NCI-H2029 (cell line): ENCODE data around the gene TMEM185B.
A peak's percentile ranks its signal among the peaks of the same experiment; 100 is the strongest.
"Not testable (repeated sequence)": the region's sequence is repeated elsewhere in the genome, so short reads cannot be mapped to it uniquely, and the experiment has no call there.

ENCODE experiments used
- DNase-seq: peaks from one replicate; lab custom pipeline; 2025; lab: John Stamatoyannopoulos, UW

TMEM185B gene

GRCh38 chr2:120223034-120223912, at the start of gene TMEM185B:
Gene TMEM185B, minus strand, starts transcription at chr2:120223400. Its CDS starts 424 bp downstream, at chr2:120222976.
- peak; percentile 83 for DNase-seq

DNA sequence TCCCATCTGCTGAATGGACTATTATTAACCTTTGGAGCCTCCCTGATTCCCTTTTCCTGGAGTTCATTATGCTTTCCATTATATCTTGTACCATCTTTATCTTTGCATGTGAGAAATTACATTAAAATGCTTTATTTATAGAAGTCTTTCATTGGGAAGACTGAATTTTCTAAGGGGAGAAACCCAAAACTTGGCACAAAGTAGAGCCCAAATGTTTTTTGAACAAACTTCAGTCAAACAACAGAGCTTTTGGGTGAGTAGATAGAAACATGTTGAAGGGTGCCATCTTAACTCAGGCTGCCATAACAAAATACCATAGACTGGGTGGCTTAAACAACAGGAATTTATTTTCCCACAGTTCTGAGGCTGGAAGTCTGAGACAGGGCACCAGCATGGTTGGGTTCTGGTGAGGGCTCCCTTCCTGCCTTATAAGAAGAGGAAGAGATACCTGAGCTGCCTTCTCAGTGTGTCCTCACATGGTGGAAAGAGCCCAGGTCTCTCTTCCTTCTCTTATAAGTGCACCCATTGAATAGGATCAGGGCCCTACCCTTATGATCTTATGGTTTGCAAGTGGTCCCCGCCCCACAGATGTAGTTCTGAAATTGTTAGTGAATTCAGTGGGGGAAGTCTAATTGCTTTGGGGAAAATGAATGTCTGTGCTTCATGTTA, 48.6 kb upstream of the TMEM185B start:
- DNase-seq: no peak

- DNase-seq: no peak
Observed at GRCh38 chr2:120269816-120270215, 46.6 kb upstream of the TMEM185B start.

DNA sequence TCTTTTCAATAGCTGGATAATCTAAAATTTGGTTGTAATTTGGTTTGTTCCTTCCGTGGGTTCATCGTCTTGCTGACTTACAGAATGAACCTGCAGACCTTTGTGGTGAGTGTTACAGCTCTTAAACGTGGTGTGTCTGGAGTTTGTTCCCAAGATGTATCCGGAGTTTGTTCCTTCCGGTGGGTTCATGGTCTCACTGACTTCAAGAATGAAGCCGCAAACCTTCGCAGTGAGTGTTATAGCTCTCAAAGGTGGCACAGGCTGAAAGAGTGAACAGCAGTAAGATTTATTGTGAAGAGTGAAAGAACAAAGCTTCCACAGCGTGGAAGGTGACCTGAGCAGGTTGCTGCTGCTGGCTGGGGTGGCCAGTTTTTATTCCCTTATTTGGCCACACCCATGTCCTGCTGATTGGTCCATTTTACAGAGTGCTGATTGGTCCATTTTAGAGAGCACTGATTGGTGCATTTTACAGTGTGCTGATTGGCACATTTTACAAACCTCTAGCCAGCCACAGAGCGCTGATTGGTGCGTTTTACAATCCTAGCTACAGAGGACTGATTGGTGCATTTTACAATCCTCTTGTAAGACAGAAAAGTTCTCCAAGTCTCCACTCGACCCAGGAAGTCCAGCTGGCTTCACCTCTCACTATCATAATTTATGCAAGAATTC, 46.0 kb upstream of the TMEM185B start:
- no peak for DNase-seq

- DNase-seq: no peak
Observed at GRCh38 chr2:120267348-120267747, 44.1 kb upstream of the TMEM185B start.

DNA sequence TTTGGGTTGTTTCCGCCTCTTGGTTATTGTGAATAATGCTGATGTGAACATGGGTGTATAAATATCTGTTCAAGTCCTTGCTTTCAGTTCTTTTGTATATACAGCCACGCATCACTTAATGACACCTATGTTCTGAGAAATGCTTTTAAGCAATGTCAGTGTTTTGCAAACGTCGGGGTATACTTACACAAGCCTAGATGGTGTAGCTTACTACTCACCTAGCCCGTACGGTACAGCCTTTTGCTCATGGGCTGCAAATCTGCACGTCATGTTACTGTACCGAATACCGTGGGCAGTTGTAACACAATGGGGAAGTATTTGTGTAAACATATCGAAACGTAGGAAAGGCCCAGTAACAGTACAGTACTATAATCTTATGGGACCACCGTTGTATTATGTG, 41.8 kb upstream of the TMEM185B start:
- DNase-seq: no peak

- no peak for DNase-seq
Observed at GRCh38 chr2:120262761-120263428, 39.7 kb upstream of the TMEM185B start.

DNA sequence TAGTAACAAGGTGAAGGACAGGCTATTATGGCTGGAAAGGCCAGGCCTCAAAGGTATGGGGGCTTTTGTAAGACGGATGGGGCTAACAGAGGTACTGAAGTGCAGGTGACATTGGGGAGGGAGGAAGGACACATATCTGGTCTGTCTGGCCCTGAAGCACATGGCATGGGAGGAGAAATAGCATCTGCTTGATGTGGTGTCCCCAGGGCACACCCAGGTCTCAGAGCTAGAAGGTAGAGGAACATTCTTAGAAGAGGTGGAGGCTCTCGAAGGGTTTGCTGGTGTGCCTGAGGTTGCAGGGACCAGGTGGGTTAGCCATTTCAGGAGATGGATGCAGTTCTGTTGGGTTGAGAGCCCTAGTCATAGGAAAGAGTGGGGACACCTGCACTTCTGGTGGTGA, 39.0 kb upstream of the TMEM185B start:
- DNase-seq: no peak

- no peak for DNase-seq
Observed at GRCh38 chr2:120261387-120262006, 38.3 kb upstream of the TMEM185B start.

- DNase-seq: no peak
Observed at GRCh38 chr2:120260736-120261135, 37.5 kb upstream of the TMEM185B start.

DNA sequence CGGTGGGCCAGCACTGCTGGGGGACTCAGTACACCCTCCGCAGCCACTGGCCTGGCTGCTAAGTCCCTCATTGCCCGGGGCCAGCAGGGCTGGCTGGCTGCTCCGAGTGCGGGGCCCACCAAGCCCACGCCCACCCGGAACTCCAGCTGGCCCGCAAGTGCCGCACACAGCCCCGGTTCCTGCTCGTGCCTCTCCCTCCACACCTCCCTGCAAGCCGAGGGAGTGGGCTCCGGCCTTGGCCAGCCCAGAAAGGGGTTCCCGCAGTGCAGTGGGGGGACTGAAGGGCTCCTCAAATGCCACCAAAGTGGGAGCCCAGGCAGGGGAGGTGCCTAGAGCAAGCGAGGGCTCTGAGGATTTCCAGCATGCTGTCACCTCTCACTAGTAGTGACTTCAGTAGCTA, 36.7 kb upstream of the TMEM185B start:
- not testable (repeated sequence) for DNase-seq

DNA sequence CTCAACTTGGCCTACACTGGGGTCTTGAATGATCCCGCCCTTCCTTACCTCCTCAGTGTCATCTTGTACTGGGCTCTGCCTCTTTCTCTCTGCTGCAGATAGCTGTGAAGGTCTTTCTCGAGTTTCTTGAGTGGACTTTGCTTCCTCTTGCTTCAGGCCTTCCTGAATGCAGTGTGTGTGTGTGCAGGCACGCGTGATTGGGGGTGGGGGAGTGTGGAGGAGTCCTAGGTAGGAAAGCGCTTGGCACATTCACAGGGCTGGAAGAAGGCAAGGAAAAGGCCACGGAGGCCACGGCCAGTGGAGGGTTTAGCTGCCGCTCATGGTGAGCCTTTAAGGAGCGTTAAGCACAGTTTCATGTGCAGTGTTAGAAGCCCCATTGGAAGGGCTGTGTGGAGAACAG, 35.0 kb upstream of the TMEM185B start:
- DNase-seq: no peak

DNA sequence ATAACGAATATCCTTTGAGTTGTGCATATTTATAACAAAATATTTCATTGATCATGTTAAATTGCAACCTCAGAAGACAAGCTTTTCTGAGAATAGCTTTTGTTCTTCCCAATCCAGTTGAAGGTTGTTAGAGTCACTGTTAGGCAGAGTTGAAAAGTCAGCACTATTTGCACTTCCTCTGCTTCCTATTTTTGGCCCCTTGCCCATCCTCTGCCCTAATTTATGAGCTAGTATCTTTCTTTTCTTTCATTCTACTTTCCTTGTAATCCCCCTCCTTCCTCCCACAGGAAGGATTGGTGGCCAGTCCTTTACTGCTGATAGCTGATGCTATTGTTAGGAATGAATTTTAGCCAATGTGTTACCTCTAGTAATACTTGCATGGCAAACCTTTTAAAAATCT, 34.3 kb upstream of the TMEM185B start:
- no peak for DNase-seq

DNA sequence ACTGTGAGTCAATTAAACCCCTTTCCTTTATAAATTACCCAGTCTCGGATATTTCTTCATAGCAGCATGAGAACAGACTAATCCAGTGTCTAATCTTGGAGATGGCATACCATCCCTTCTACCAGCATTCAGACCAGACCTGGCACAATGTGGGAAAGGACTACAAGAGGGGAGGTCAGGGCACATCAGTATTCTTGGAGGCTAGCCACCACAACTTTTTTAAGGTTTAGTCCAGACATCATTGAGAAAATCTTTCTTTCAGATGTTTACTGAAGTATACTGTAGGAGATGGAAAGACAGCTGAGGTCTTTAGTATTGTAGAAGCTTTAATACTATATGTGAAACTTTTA, 33.4 kb upstream of the TMEM185B start:
- DNase-seq: no peak

GRCh38 chr2:120255986-120256650, 32.9 kb upstream of the TMEM185B start:
- no peak for DNase-seq

DNA sequence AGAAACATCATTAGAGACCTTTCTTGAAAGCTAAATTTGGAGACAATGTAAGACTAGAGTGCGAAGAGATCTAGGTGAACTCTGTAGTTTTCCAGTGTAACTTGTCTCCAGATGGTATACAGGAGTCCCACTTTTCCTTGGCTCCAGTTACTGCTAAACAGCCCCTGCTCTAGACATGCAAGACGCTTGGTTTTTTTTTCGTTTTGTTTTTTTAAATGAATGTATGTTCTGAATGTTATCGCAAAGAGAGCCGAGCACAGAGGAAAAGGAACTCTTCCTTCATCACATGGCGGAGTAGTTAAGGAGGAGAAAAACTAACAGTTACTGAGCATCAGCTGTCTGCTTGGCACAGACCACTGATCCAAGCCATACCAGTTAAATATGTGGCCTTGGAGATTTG, 31.9 kb upstream of the TMEM185B start:
- no peak for DNase-seq

DNA sequence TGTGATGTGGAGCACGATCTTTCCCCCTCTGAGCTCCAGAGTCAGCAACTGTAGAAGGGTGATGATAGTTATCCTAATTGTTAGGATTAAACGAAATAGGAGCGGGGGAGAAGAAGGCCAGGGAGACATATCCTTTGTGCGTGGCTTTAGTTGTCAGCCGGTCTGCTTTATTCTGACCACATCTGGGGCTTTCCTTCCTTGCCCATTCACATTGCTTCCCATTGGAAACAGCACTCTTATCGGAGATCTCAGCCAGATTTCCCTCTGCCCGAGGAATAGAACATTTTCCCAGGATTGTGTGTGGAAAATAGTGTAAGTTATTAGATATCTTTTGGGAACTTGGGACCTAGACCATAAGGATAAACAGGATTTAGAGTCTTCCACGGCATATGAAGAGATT, 31.0 kb upstream of the TMEM185B start:
- DNase-seq: no peak

DNA sequence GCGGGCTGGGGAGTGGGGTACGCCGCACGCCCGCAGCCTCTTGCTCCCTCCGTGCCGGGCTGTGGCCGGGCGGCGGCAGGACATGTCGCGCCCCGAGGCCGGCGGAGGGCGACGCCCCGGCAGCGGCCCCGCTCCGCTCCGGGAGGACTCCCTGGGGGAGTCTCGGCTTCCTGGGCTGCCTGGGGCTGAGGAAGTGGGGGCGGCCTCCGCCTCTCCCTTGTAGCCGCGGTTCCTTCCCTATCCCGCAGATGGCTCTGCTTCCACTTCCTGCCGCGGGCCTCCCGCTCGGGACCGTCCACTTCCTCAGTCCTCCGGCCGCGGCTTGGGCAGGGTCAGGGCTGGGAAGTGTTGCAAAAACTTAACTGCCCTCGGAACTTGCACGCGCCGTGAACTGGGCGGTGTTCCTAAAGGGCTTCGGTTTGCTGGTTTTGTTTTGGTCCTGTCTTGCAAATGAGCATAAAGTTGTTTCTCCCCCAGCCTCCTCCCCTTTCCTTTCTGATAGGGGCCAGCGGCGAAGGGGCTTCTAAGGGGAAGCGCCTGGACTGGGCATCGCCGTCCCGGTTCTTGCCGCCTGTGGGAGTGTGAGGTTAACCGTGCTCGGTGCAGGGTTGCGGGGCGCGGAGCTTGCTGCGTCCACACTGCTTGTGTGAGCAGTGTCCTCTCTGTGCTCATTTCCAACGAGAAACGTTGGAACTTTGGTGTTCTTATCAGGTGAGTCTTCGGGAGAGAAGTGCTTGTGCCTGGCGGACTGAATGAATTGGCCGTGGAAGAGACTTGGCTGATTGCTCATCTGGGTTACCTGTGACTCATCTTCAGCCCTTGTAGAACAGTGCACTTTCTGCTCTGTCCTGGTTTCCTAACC, 30.1 kb upstream of the TMEM185B start:
- DNase-seq: no peak

DNA sequence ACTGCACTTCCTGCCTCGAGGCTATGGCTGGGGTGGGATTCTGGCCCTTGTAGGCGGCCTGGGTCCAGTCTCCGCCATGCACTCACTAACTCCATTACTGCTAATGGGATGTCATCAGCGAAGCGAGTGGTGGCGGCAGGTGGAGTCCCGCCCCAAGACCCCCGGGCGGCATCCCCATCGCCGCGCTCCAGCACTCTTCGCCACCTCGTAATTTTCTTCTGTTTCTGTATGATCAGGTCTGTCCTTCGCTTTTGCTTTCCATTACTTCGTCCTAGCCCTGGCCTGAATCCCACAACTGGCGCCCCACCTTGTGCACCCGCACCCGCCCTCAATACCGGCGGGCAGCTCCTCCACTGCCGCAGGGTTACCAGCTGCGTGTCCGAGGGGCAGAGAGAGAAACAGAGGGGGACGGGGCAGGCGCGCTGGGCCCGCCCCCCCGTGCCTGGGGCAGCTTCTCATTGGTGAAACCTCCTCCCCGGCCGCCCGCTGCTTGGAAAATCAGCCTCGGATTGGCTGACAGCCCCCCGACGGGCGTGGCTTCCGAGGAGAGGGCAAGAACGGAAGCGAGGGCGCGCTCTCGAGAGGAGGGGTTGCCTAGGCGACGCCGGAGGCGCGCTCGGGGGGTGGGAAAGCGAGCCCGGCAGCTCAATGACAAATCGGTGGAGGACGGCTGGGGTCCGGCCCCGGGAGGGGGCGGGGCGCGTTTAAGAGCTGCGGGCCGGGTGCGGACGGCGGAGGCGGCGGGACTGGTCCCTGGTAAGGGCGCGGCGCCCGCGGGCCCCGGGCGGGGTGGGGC, 29.2 kb upstream of the TMEM185B start, which contains the start of gene RALB:
TSS of gene RALB (plus strand) at position 628 of the 796 bp plus-strand sequence. CDS start 25,813 bp downstream, outside the sequence.
- DNase-seq: peak; percentile 97

GRCh38 chr2:120251880-120252224, 28.7 kb upstream of the TMEM185B start:
- no peak for DNase-seq
